Measurements from ENCODE around the gene TMPRSS11F.

TMPRSS11F gene

GRCh38 chr4:68077737-68078136 is 51.9 kb downstream of the TMPRSS11F start:
- DNase-seq (ENCODE audit: low read depth in 3 of 3) = no peak

GRCh38 chr4:68077301-68077700 is 52.4 kb downstream of the TMPRSS11F start:
- no peak for DNase-seq (ENCODE audit: low read depth in 3 of 3)

- no peak for DNase-seq (ENCODE audit: low read depth in 3 of 3)
Observed at GRCh38 chr4:68076194-68076593, 53.5 kb downstream of the TMPRSS11F start.

- no peak for DNase-seq (ENCODE audit: low read depth in 3 of 3)
Observed at GRCh38 chr4:68074397-68074796, 55.3 kb downstream of the TMPRSS11F start.

GRCh38 chr4:68070302-68070701 is 59.4 kb downstream of the TMPRSS11F start:
- no peak for DNase-seq (ENCODE audit: low read depth in 3 of 3)

GRCh38 chr4:68062501-68062900 is 67.2 kb downstream of the TMPRSS11F start:
- DNase-seq (ENCODE audit: low read depth in 3 of 3) = no peak

- DNase-seq (ENCODE audit: low read depth in 3 of 3) = no peak
Observed at GRCh38 chr4:68038272-68038671, 91.4 kb downstream of the TMPRSS11F start.

- DNase-seq (ENCODE audit: low read depth in 3 of 3) = no peak
Observed at GRCh38 chr4:68021185-68021584, 108.5 kb downstream of the TMPRSS11F start.

- DNase-seq (ENCODE audit: low read depth in 3 of 3) = no peak
Observed at GRCh38 chr4:68011684-68012083, 118.0 kb downstream of the TMPRSS11F start.

Measured in stimulated activated CD4-positive, alpha-beta T cell treated with anti-CD3 and anti-CD28 coated beads, TNF-alpha, amount 100 ng/mL, for 4 hours (primary cell).